GM23248 (cell line): ENCODE results near the gene SNX25. TPM values are rescaled to one million over a fixed set of nuclear protein-coding genes. Genes with fewer than 3 reads are reported as not detected.

Experiments
- DNase-seq: peaks from one replicate; pipeline ENCODE4 v3.0.0-alpha.2; 2015
- H2AFZ ChIP-seq: fragments of 200-600 bp; sonication (generic); 2 replicates; pipeline ENCODE4 v1.6.1; 2016; ENCODE audit warnings: antibody characterized with exemption
- H3F3A ChIP-seq: fragments of 200-600 bp; sonication (generic); 2 replicates; pipeline ENCODE4 v1.6.1; 2016; ENCODE audit warnings: mild to moderate bottlenecking, antibody characterized with exemption, mixed run types; ENCODE audit not compliant: insufficient read depth
- H3K27ac ChIP-seq: fragments of 200-600 bp; sonication (generic); 2 replicates; pipeline ENCODE4 v1.5.1; 2016; ENCODE audit warnings: mild to moderate bottlenecking
- H3K27me3 ChIP-seq: fragments of 200-600 bp; sonication (generic); replicated peaks from 2 replicates; pipeline ENCODE4 v1.6.1; 2016; ENCODE audit warnings: mild to moderate bottlenecking; ENCODE audit not compliant: insufficient read depth
- H3K36me3 ChIP-seq: fragments of 200-600 bp; sonication (generic); 2 replicates; pipeline ENCODE4 v1.6.1; 2016; ENCODE audit warnings: low read depth, mild to moderate bottlenecking
- H3K4me1 ChIP-seq: fragments of 200-600 bp; sonication (generic); 2 replicates; pipeline ENCODE4 v1.6.1; 2016; ENCODE audit warnings: mild to moderate bottlenecking; ENCODE audit not compliant: insufficient read depth
- H3K4me2 ChIP-seq: fragments of 200-600 bp; sonication (generic); one replicate; pipeline ENCODE4 v1.6.1; 2016; ENCODE audit warnings: mild to moderate bottlenecking; ENCODE audit not compliant: unreplicated experiment
- H3K4me3 ChIP-seq: fragments of 200-600 bp; sonication (generic); 2 replicates; pipeline ENCODE4 v1.5.1; 2016; ENCODE audit warnings: mild to moderate bottlenecking
- H3K79me2 ChIP-seq: fragments of 200-600 bp; sonication (generic); 2 replicates; pipeline ENCODE4 v1.6.1; 2016; ENCODE audit warnings: mild to moderate bottlenecking; ENCODE audit not compliant: insufficient read depth
- H3K9ac ChIP-seq: fragments of 200-600 bp; sonication (generic); 2 replicates; pipeline ENCODE4 v1.6.1; 2016; ENCODE audit warnings: mild to moderate bottlenecking
- H3K9me2 ChIP-seq: fragments of 200-600 bp; sonication (generic); 2 replicates; pipeline ENCODE4 v1.6.1; 2016; ENCODE audit warnings: mixed run types, mild to moderate bottlenecking, moderate library complexity; ENCODE audit not compliant: insufficient read depth
- H3K9me3 ChIP-seq: fragments of 200-600 bp; sonication (generic); one replicate; pipeline ENCODE4 v1.6.1; 2017; ENCODE audit warnings: low read depth
- H4K20me1 ChIP-seq: fragments of 200-600 bp; sonication (generic); 2 replicates; pipeline ENCODE4 v1.6.0; 2016; ENCODE audit not compliant: insufficient read depth
- EZH2 ChIP-seq: fragments of 200-600 bp; sonication (generic); IDR thresholded peaks from 2 replicates; pipeline ENCODE4 v1.6.1; 2018; ENCODE audit warnings: antibody characterized with exemption, mild to moderate bottlenecking; ENCODE audit not compliant: insufficient read depth, poor library complexity, severe bottlenecking
- EZH2phosphoT487 ChIP-seq: fragments of 200-600 bp; sonication (generic); IDR thresholded peaks from 2 replicates; pipeline ENCODE4 v1.6.1; 2018; ENCODE audit warnings: antibody characterized with exemption, moderate library complexity, mild to moderate bottlenecking, low read depth; ENCODE audit not compliant: insufficient read depth
- WGBS, 2 experiments: methylation state at CpG; one replicate each; pipeline ENCODE4 v1.1.6; 2015 to 2017; ENCODE audit warnings: low lambda C conversion rate in 2 of 2, low coverage in 1 of 2; ENCODE audit errors: missing lambda C conversion rate in 2 of 2; 5-methylcytosine and 5-hydroxymethylcytosine counted together
- in situ Hi-C: fragments of 300-500 bp; cut with MboI; formaldehyde crosslinking; loops from 2 replicates; pipeline ENCODE4 v1.15.0; 2020
- polyA plus RNA-seq: library from polyadenylated mRNA; unstranded; fragments of >200 nt; fragmentation: Nextera tagmentation; extraction: Ambion mirVana; gene quantifications from 2 replicates; pipeline ENCODE4 v1.2.1, GENCODE V29; 2016
- total RNA-seq: library from RNA; depleted of rRNA; stranded (reverse); fragments of >200 nt; shearing (Covaris generic); gene quantifications from 2 replicates; pipeline ENCODE4 v1.2.3, GENCODE V29; 2014

Gene SNX25
- total and polyA plus RNA-seq, 2 experiments from 2014 or later: 8.2 to 50.0 TPM

DNA sequence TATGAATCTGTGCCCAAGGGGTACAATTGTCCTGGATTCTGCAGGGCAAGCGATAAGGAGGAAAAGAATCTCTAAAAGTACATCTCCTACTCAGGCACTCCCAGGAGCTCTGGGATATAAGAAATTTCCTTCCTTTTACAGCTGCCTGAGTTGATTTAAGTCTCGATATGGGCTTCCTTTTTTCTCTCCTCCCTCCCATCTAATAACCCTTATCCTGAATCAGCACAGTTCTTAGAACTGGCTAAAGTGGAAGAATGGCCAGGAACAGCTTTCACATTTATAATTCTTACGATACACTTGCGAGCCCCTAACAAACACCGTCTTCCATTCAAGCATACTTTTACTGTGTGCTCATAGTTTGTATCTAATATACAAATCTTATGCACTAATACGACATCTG, 165.2 kb downstream of the SNX25 start:
- Histone ChIP-seq H3K9ac (no peak overlapping the region), H3K79me2 (no peaks in the 10 kb centered on the region), H3K4me3 (no peak overlapping the region), H3K27ac (no peak overlapping the region), H3K36me3 (0 out of 2 replicates have a peak, but pooled peaks cover 12% of the 10 kb centered on the region), H2AFZ (no peak overlapping the region), H3F3A (no peaks in the 10 kb centered on the region), H3K27me3 (no peaks in the 10 kb centered on the region), H3K9me3 (no peaks in the 10 kb centered on the region), H3K4me1 (no peaks in the 10 kb centered on the region), H3K9me2 (no peaks in the 10 kb centered on the region), H4K20me1 (no peaks in the 10 kb centered on the region), H3K4me2 (no peak overlapping the region)
- in situ Hi-C loops: no loop called here
- TF ChIP-seq EZH2phosphoT487: no peak
- TF ChIP-seq EZH2: no peak
- 89 to 93% methylated on average over 6 of the region's 6 CpGs for WGBS, 2 experiments
- DNase-seq: no peak

DNA sequence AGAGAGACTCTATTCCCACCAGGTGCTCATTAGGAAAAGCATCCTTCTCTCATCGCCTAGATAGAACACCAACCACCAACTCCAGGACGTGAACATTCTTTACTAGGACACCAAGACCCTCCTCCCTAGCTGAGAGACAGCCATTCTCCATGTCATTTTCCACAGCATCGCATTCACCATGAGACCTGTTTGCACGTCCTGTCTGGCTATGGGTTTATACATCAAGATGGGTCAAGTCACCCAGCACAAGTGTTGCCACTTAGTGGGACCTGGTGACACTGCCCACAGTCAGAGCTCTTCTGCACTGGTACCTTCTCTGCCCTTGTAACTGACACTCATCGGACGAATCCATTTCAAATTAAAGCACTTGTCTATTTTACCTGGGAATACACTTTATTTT, 168.9 kb downstream of the SNX25 start:
- Histone ChIP-seq H3K79me2 (no peaks in the 10 kb centered on the region), H2AFZ (no peak overlapping the region), H3K9me3 (no peaks in the 10 kb centered on the region), H3K4me1 (peaks cover 12% of the 10 kb centered on the region; the same call in 1 of the 2 replicates), H4K20me1 (no peaks in the 10 kb centered on the region), H3K9me2 (no peaks in the 10 kb centered on the region), H3K4me2 (no peak overlapping the region), H3K27me3 (no peaks in the 10 kb centered on the region), H3K27ac (no peak overlapping the region), H3K36me3 (0 out of 2 replicates have a peak, but pooled peaks cover 12% of the 10 kb centered on the region), H3F3A (peaks cover 19% of the 10 kb centered on the region; the same call in 1 of the 2 replicates), H3K4me3 (no peak overlapping the region), H3K9ac (no peak overlapping the region)
- 97 to 98% methylated on average over 6 of the region's 6 CpGs for WGBS, 2 experiments
- no peak for TF ChIP-seq EZH2phosphoT487
- TF ChIP-seq EZH2: no peak
- in situ Hi-C loops: no loop called here
- no peak for DNase-seq

DNA sequence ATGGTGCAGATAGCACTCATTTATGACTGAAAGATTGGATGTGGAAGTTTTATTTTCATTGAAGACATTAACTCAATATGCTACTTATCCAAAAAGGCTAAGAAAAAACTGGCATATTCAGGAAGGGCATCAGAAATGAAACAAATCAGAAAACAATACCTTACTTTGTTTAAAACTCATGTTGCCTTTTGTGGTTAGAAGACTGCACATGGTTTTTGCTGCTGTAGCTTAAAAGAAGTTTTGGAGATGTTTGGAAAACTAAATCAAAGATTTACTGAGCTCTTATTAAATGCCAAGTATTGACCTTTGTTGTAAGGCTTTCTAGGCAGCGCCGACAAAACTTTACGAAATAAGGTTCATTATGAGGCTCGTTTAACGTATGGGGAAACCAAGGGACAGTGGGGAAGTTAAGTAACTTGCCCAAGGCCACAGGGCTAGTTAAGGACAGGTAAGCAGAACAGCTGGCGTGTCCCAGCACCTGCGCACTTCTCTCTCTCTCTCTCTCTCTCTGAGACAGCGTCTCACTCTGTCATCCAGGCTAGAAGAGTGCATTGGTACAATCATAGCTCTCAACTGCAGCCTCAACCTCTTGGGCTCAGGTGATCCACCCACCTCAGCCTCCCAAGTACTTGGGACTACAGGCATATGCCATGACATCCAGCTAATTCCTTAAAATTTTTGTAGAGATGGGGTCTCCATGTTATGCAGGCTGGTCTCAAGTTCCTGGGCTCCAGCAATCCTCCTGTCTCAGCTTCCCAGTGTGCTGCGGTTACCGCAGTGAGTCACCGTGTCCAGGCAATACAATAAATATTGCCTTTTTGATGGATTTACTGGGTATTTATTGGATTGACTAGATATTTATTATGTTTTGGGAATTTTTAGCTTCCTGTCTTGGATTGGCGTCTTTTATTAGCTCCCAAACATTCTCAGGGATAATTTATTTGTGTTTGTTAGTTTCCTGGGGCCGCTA, 170.2 kb downstream of the SNX25 start:
- in situ Hi-C loops: no loop called here
- H2AFZ ChIP-seq: no peak overlapping the region
- H3K4me3 ChIP-seq: no peak overlapping the region
- TF ChIP-seq EZH2 (no peak), EZH2phosphoT487 (no peak)
- peaks cover 19% of the 10 kb centered on the region; the same call in 1 of the 2 replicates for H3F3A ChIP-seq
- no peak for DNase-seq
- H3K9me2 ChIP-seq: no peaks in the 10 kb centered on the region
- no peaks in the 10 kb centered on the region for H3K27me3 ChIP-seq
- H3K36me3 ChIP-seq: 0 out of 2 replicates have a peak, but pooled peaks cover 9% of the 10 kb centered on the region
- H3K27ac ChIP-seq: no peak overlapping the region
- peaks cover 12% of the 10 kb centered on the region; the same call in 1 of the 2 replicates for H3K4me1 ChIP-seq
- no peak overlapping the region for H3K4me2 ChIP-seq
- H4K20me1 ChIP-seq: no peaks in the 10 kb centered on the region
- H3K9ac ChIP-seq: no peak overlapping the region
- H3K9me3 ChIP-seq: no peaks in the 10 kb centered on the region
- H3K79me2 ChIP-seq: no peaks in the 10 kb centered on the region
- WGBS, 2 experiments: 94 to 97% methylated on average over 13 of the region's 13 CpGs

DNA sequence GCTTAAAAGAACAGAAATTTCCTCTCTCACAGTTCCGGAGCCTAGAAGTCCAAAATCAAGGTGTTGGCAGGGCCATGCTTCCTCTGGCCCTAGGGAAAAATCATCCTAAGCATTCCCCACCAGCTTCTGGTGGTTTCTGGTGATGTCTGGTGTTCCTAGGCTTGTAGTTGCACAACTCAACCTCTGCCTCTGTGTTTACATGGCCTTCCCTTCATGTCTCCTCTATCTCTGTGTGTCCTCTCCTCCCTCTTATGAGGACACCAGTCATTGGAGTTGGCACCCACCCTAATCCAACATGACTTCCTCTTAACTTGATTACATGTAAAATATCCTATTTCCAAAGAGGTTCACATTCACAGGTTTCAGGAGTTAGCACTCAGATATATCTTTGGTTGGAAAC, 170.9 kb downstream of the SNX25 start:
- Histone ChIP-seq H3K4me1 (peaks cover 12% of the 10 kb centered on the region; the same call in 1 of the 2 replicates), H3K9ac (no peak overlapping the region), H3F3A (peaks cover 19% of the 10 kb centered on the region; the same call in 1 of the 2 replicates), H3K4me2 (no peak overlapping the region), H3K27me3 (no peaks in the 10 kb centered on the region), H2AFZ (no peak overlapping the region), H3K27ac (no peak overlapping the region), H4K20me1 (no peaks in the 10 kb centered on the region), H3K4me3 (no peak overlapping the region), H3K36me3 (0 out of 2 replicates have a peak, but pooled peaks cover 7% of the 10 kb centered on the region), H3K79me2 (no peaks in the 10 kb centered on the region), H3K9me2 (no peaks in the 10 kb centered on the region), H3K9me3 (no peaks in the 10 kb centered on the region)
- TF ChIP-seq EZH2phosphoT487 (no peak), EZH2 (no peak)
- DNase-seq: no peak
- WGBS, 2 experiments: 94 to 100% methylated on average over 1 of the region's 1 CpG
- in situ Hi-C loops: no loop called here
